ENCODE measurements around the gene UBL5.

- TF ChIP-seq CTCF (IDR thresholded peaks at IDR 0.05) (no peak), EP300 (IDR thresholded peaks at IDR 0.05) (no peak), CHD2 (IDR thresholded peaks at IDR 0.05; ENCODE audit: low read length, partially characterized antibody) (no peak), POLR2A (IDR thresholded peaks at IDR 0.05; ENCODE audit: low read length) (no peak)
These were observed 22.7 kb downstream of the UBL5 start for GRCh38 chr19:9850235-9850959.
